ENCODE results near the gene CRACR2A.
A peak's percentile ranks its signal among the peaks of the same experiment; 100 is the strongest.

The CRACR2A gene

GRCh38 chr12:3651585-3652424 lies 101.1 kb downstream of the CRACR2A start:
- no peak for DNase-seq

DNA sequence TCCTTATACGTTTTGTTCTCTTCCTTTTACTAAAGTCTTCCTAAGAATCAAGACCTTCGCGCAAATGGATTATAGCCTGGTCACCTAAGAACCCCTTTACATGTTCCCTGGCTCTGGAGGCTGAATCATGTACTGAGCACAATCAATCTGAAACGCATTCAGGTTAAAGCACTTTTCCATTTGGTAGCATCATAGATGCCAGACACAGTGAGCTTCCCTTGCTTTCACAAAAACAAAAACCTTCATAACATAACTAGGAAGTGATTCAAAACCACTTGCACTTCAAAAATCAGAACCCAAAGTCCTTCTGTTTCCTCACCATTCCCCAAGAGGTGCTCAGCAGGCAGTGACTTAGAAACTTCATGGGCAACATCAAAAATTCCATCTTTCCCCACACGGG lies 105.4 kb downstream of the CRACR2A start:
- no peak for DNase-seq

DNA sequence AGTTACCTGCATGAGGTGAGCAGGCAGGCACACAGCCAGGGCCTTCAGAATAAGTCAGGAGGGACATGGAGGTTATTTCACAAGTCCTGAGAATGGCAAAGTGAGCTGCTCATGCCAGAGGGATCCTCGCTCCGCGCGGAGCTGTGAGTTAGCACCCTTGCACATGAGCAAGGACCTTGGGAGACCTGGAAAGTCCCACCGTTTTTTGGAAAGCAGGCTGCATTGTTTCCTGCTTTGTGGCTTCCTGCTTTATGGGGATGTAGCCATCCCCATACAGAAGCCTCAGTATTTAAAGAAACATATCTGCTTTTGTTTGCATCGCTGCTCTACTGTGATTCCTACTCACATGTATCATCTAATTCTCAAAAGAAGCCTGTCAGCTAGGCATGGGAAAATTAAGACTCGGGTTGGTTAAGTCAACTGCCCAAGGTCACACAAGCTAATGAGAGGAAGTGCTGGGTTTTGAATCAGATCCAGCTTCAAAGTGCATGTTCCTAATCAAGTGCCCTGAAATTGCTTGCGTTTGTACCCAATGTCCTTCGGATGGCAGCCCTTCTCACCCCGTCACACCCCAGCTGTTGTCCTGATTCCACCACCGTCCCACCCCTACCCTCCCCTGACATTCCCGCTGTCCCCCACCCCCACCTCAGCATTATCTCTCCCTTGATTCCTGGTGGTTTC lies 106.2 kb downstream of the CRACR2A start:
- no peak for DNase-seq

DNA sequence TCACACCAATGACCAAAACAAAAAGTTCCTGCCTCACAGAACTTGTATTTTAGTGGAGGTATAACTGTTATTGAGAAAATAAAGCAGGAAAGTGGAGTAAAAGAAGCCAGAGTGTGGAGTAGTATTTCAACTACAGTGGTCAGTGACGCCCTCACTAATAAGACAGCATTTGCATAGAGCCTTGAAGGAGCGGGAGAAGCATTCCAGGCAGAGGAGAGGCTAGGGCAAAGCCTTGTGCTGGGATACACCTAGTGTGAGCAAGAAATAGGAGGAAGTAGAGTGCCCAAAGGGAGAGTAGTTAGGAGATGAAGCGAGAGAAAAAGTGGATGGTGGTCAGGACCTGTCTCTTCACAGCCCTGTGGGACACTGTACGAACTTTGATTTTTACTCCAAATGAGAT lies 107.8 kb downstream of the CRACR2A start:
- no peak for DNase-seq

GRCh38 chr12:3644104-3644503 lies 108.8 kb downstream of the CRACR2A start:
- DNase-seq = no peak

- no peak for DNase-seq
Observed at GRCh38 chr12:3641428-3642018, 111.4 kb downstream of the CRACR2A start.

DNA sequence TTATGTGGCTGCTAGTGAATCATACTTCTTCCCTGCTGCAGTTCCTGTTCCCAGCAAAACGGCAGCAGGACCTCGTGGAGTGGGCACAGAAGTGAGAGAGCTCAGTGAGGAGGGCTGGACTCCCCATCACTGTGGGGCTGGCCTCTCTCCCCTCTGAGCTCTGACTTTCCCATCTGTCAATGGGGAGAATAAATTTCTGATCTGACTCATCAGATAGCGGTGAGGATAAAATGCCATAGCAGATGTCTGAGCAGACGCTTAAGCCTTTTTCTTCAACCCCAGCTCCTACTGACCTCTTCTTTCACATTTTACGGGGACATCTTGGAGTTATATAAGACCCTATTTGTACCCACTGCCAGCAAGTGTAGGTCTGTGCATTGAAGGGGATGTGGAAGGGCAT lies 116.6 kb downstream of the CRACR2A start:
- DNase-seq = no peak

DNA sequence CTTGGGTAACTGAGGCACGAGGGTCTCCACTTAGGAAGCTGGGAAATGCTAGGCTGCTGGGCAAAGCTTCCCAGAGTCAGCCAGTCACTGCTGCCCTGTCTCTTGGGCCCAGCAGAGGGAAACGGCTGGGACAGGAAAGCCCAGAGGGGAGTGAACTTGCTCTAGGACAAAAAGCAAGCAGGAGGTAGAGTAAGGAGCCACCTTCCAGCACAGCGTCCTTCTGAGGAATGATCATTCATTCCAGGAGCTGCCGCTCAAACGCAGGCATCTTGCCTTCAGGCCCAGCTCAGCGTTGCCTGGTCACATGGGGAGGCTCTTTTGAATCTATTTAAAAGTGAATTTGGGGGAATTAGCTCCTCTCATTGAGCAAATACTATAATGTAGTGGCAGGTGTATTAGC lies 118.6 kb downstream of the CRACR2A start:
- no peak for DNase-seq

GRCh38 chr12:3633396-3633795 lies 119.5 kb downstream of the CRACR2A start:
- DNase-seq = no peak

DNA sequence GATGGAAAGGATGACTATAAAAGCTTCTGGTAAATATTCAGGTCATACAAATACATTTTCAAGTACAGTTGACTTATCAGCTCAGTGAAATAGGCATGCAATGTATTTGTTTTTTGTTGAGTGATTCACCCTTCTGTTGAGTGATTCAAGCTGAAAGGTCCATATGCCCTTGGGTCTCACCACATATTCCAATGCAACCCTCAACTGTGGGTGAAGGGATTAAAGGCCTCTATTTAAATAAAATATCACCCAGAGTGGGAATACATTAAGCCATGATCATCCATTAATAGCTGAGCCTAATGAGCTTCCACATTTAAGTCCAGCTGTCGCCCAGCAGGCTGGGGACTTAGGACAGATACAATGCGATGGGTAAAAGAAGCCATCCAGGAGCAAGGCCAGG lies 120.2 kb downstream of the CRACR2A start:
- no peak for DNase-seq

DNA sequence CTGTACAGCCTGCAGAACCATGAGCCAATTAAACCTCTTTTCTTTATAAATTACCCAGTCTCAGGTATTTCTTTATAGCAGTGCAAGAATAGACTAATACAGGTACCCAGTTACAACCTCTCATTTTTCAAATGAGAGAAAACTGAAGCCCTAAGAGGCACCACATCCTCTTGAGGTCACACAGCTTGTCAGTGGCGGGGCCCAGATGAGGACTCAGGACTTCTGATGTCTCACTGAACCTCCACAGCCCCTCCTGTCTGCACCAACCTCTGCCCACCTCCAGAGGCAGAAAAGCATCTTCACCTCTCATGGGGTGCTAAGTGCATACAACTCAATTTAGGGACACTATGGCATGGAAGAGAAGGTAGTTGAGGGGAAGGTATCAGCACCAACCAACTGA lies 120.7 kb downstream of the CRACR2A start:
- DNase-seq = no peak

- DNase-seq = no peak
Observed at GRCh38 chr12:3631759-3632158, 121.2 kb downstream of the CRACR2A start.

DNA sequence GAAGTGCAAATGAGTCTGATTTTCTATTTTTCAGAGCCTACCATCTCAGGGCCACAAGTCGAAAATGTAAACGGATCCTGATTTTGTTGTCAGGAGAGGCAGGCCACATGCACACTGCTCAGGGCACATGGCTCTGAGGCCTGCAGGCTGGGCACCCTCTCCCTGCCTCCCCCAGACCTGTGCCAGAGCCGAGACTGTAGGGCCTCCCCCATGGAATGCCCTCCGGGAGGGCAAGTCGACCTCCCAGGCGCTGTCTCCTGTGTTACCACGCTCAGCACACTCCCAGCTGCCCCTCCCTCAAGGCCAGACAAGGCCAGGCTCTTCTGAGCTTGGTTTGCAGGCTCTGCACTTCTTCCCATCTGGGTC lies 121.7 kb downstream of the CRACR2A start:
- no peak for DNase-seq

DNA sequence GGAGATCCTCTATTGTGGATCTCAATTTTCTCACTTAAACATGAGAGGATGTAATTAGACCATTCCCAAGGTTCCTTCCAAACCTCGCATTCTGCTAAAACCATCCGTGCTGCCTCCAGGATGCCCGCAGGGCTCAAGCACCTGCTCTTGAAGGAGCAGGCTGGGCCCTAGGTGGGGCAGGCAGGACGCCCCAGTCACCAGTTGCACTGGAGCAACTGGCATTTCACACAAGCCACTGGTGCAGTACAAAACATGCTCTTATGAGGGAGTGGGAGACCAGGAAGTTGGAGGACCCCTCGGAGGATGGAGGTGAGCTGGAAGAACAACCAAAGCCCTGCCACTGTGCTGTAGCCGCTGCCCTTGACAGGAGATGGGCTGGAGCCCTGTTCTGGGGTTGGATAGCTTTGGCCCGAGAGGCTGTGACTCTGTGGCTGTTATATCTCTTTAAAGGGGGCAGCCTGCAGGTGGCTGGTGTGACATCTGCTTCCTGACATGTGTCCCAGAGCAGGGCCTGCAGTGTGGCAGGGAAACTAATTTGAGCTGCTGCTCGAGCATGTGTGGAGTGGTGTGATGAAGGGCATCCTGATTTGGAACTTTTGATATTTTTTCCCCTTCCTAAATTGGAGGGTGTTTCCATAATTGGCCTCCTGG lies 122.2 kb downstream of the CRACR2A start:
- DNase-seq = no peak

GRCh38 chr12:3630111-3630510 lies 122.8 kb downstream of the CRACR2A start:
- no peak for DNase-seq

DNA sequence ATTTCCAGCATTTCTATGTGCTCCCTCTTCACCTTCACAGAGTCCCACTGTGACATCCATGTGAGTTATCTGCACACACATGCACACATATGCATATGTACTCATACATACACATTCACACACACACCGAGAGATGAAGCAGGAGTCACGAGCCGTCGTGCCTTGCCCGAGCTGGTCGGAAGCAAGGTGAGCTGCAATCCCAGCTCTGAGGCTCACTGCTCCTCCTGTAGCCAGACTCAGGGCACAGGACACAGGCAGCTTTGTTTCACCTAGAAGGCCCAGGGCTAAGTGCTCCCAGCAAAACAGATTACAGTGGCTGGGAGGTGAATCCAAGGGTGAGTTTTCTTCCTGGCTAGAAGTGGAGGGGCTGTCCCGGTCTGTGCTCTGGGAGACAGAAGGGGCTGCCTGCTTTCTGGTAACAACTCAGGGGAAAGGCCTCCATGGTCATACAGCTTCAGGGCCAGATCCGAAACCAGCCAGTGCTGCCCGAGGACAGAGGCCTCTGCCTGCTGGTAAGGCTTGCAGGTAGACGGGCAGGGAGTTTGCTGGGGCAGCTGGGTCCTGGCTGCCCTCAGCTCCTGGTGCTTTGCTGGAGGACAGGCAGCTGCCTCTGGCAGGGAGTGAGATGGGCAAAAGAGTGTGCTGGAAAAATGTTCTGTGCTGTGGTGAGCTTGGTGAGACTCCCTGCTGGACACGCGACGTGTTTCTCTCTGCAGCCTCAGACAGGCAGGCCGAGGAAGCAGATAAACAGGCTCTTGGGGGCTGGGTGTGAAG lies 123.7 kb downstream of the CRACR2A start:
- no peak for DNase-seq

DNA sequence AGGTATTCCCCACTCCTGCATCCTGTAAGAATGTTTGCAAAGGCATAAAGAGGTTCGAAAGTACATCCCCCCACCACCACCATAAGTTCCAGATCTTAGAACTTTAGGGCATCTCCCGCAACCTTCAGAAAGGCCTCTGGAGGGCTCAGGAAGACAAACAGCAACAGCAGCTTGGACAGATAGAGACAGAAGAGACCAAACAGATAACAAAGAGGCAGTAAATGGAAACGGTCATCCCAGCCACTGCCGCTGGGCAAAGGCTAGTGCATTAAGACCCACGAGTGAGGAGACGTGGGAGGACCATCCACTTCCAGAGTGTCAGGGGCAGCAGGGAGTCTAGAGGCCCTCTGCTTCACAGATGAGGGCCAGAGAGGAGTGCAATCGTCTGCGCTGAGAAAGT lies 124.3 kb downstream of the CRACR2A start:
- no peak for DNase-seq

DNA sequence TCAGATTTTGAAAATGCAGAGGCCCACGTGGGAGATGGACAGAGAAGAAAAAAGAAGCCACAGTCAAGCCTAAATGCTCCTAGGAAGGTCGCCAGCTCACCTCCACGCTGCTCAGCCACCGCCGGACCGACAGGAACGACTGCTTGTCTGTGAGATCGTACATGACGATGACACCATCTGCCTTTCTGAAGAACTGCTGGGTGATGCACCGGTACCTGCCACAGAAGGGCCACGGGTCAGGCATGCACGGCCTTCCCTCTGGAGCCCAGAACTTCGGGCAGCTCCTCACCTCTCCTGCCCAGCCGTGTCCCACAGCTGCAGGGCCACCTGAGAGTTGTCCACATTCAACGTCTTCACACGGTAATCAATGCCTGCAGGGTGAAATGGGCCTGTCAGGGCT lies 125.6 kb downstream of the CRACR2A start:
- DNase-seq = no peak

DNA sequence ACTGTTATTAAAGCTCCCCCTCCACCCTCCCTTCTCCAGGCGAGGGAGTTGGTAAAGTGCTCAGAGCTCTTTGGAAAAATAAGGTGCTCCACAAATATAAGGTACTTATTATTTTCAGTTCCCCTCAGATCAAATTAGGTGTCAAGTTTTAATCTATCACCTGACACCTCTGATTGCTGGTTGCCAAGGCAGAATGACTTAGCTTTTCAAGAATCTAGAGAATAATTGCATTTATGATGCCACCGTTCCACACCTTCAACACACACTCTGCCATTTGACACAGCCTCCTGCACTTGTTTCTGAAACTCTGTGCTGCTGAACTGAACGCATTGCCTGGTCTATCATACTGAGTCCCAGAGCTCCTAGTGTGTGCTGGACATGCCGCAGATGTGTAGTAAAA lies 128.6 kb downstream of the CRACR2A start:
- no peak for DNase-seq

DNA sequence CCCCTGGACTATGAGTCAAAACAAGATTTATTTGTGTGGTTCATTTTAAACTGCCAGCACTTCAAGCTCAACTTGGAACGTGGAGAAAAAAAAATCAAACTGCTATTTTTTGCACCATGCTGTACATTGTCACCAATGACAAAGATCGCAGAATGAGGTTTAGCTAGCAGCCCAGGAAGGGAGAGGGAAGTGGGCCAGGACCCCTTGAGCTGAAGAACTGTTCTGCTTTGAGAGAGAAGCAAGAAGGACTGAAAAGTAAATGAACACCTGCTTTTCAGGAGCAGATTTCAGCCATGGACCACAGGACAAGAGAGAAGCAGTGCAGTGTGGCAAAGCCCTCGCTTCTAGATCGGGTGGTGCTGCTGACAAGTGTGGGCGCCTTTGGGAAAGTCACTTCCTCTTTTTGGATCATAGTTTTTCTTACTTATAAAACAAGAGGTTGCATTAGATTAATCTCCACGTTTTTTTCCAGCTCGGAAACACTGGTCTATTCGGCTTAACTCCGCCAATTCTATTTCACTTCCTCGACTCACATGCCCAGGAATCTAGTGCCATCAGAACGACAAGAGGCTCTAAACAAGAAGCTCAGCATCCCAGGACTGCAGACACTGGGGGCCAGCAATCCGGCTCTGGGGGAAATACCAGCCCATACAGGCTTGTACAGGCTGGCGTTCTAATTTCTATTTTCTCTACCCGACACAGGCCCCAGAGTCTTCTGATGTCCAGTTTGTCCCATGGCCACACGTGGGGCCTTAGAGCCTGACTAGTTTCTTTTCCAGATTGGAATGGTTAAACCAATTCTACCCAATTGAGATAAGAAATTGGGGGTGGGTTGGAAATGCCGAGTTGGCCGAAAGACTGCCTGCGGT lies 129.9 kb downstream of the CRACR2A start:
- DNase-seq = peak in 1 of 51 donors; percentile 20
